H1 (cell line): Measurements from ENCODE around the gene NOC4L. TPM values are rescaled to one million over a fixed set of nuclear protein-coding genes. Genes with fewer than 3 reads are reported as not detected.

Experiments used
- CTCF ChIA-PET: fragments of 300-600 bp; sonication (Branson Sonifier 250); formaldehyde crosslinking; loops from one replicate; lab custom pipeline; 2021; ENCODE audit not compliant: partially characterized antibody; lab: Charles Lee
- POLR2A ChIA-PET: fragments of 300-600 bp; sonication (Branson Sonifier 250); formaldehyde crosslinking; loops from one replicate; lab custom pipeline; 2021; ENCODE audit warnings: inconsistent platforms; ENCODE audit not compliant: partially characterized antibody; lab: Charles Lee
- DNase-seq, 2 experiments: peaks; one replicate each; pipeline versions ENCODE4 v3.0.0 to v3.0.0-alpha.2; 2010 to 2022; ENCODE audit warnings: low spot score in 2 of 2, low read depth in 1 of 2, mixed read lengths in 1 of 2
- FAIRE-seq: peaks from 2 replicates; lab custom pipeline; 2011; peaks lifted over from hg19 to GRCh38; lab: Jason Lieb, UNC
- H2AFZ ChIP-seq: 2 replicates; pipeline ENCODE4 v1.8.1; 2012; ENCODE audit warnings: low read length, inconsistent platforms
- H2AK5ac ChIP-seq: 2 replicates; pipeline ENCODE4 v1.6.1; 2013; ENCODE audit warnings: low read depth, low read length
- H2BK120ac ChIP-seq: replicated peaks from 2 replicates; pipeline ENCODE3; 2013; ENCODE audit warnings: low read depth, low read length, inconsistent platforms
- H2BK12ac ChIP-seq: 2 replicates; pipeline ENCODE4 v1.6.1; 2013; ENCODE audit warnings: low read depth, low read length
- H2BK15ac ChIP-seq: 2 replicates; pipeline ENCODE4 v1.6.1; 2013; ENCODE audit warnings: low read length
- H2BK20ac ChIP-seq: 2 replicates; pipeline ENCODE4 v1.6.1; 2013; ENCODE audit warnings: low read length
- H2BK5ac ChIP-seq: 2 replicates; pipeline ENCODE4 v1.6.1; 2013; ENCODE audit warnings: low read depth, low read length
- H3K14ac ChIP-seq: 2 replicates; pipeline ENCODE4 v1.6.1; 2013; ENCODE audit warnings: inconsistent platforms; ENCODE audit not compliant: insufficient read length
- H3K18ac ChIP-seq: 2 replicates; pipeline ENCODE4 v1.6.1; 2013; ENCODE audit warnings: low read length; ENCODE audit errors: extremely low read depth
- H3K23ac ChIP-seq: 2 replicates; pipeline ENCODE4 v1.6.1; 2013; ENCODE audit warnings: inconsistent platforms; ENCODE audit not compliant: insufficient read length
- H3K23me2 ChIP-seq: 2 replicates; pipeline ENCODE4 v1.6.1; 2013; ENCODE audit warnings: low read depth, low read length
- H3K27ac ChIP-seq: 2 replicates; pipeline ENCODE4 v1.6.1; 2011; ENCODE audit warnings: low read depth, low read length, inconsistent platforms
- H3K27me3 ChIP-seq, 4 experiments: replicated peaks in 1 of 4; 1 replicate in 1 of 4; 2 replicates in 3 of 4; pipeline versions ENCODE4 v1.6.1 to v1.8.1; 2011 to 2013; ENCODE audit warnings: low read length in 3 of 4, mild to moderate bottlenecking in 3 of 4, inconsistent platforms in 2 of 4, mixed read lengths in 2 of 4, moderate library complexity in 1 of 4; ENCODE audit not compliant: control insufficient read depth in 3 of 4, insufficient read depth in 3 of 4; ENCODE audit errors: extremely low read depth in 1 of 4
- H3K36me3 ChIP-seq, 4 experiments: 2 replicates each; pipeline versions ENCODE4 v1.6.1 to v1.8.1; 2011 to 2013; ENCODE audit warnings: mild to moderate bottlenecking in 4 of 4, low read length in 3 of 4, moderate library complexity in 2 of 4, control low read depth in 1 of 4, inconsistent platforms in 1 of 4; ENCODE audit not compliant: insufficient read depth in 4 of 4, control insufficient read depth in 2 of 4
- H3K4ac ChIP-seq: replicated peaks from 2 replicates; pipeline ENCODE3; 2013; ENCODE audit warnings: low read length, low read depth, mixed read lengths, inconsistent platforms; ENCODE audit not compliant: insufficient read length
- H3K4me1 ChIP-seq, 4 experiments: replicated peaks in 1 of 4; 1 replicate in 1 of 4; 2 replicates in 3 of 4; pipeline versions ENCODE4 v1.6.1 to v1.8.1; 2011 to 2013; ENCODE audit warnings: low read length in 3 of 4, inconsistent platforms in 2 of 4, mixed read lengths in 1 of 4; ENCODE audit not compliant: insufficient read depth in 4 of 4, control insufficient read depth in 3 of 4
- H3K4me2 ChIP-seq, 2 experiments: 2 replicates each; pipeline versions ENCODE4 v1.6.1 to v1.8.1; 2011 to 2013; ENCODE audit warnings: low read depth in 2 of 2, low read length in 2 of 2, control low read depth in 1 of 2, inconsistent platforms in 1 of 2, mild to moderate bottlenecking in 1 of 2; ENCODE audit not compliant: insufficient read depth in 1 of 2
- H3K4me3 ChIP-seq, 4 experiments: fragments of 200-600, 300-600 bp in 1 of 4; sonication (generic), shearing (Covaris generic), sonication (Bioruptor Twin) in 1 of 4; 2 replicates each; pipeline versions ENCODE4 v1.5.1 to v1.8.1; 2011 to 2016; ENCODE audit warnings: low read length in 4 of 4, low read depth in 3 of 4, control low read depth in 2 of 4, inconsistent platforms in 2 of 4, mild to moderate bottlenecking in 2 of 4, mixed read lengths in 1 of 4, moderate library complexity in 1 of 4; ENCODE audit not compliant: insufficient read depth in 2 of 4; ENCODE audit errors: extremely low read depth in 1 of 4
- H3K56ac ChIP-seq: replicated peaks from 2 replicates; pipeline ENCODE3; 2013; ENCODE audit warnings: low read depth, mild to moderate bottlenecking, mixed read lengths, low read length, inconsistent platforms; ENCODE audit not compliant: insufficient read length
- H3K79me1 ChIP-seq: 2 replicates; pipeline ENCODE4 v1.6.1; 2013; ENCODE audit warnings: low read depth, low read length, control low read depth
- H3K79me2 ChIP-seq, 2 experiments: 2 replicates each; pipeline versions ENCODE4 v1.6.1 to v1.8.1; 2012 to 2013; ENCODE audit warnings: low read length in 2 of 2, mild to moderate bottlenecking in 2 of 2, inconsistent platforms in 1 of 2; ENCODE audit not compliant: insufficient read depth in 2 of 2, control insufficient read depth in 1 of 2
- H3K9ac ChIP-seq, 4 experiments: replicated peaks in 1 of 4; 1 replicate in 1 of 4; 2 replicates in 3 of 4; pipeline versions ENCODE4 v1.6.1 to v1.8.1; 2011 to 2013; ENCODE audit warnings: low read depth in 3 of 4, low read length in 3 of 4, control low read depth in 2 of 4, mild to moderate bottlenecking in 2 of 4, moderate library complexity in 2 of 4, inconsistent platforms in 1 of 4; ENCODE audit errors: extremely low read depth in 1 of 4
- H3K9me3 ChIP-seq, 2 experiments: 2 replicates each; pipeline versions ENCODE4 v1.6.1 to v1.8.1; 2012 to 2013; ENCODE audit warnings: mild to moderate bottlenecking in 2 of 2, moderate library complexity in 2 of 2, control low read depth in 1 of 2, inconsistent platforms in 1 of 2, low read depth in 1 of 2, low read length in 1 of 2, mixed read lengths in 1 of 2; ENCODE audit not compliant: insufficient read depth in 2 of 2
- H4K20me1 ChIP-seq, 2 experiments: replicated peaks in 1 of 2; 2 replicates each; pipeline versions ENCODE3 to v1.8.1; 2011 to 2013; ENCODE audit warnings: inconsistent platforms in 2 of 2, low read length in 2 of 2, mild to moderate bottlenecking in 1 of 2; ENCODE audit not compliant: insufficient read depth in 2 of 2, control insufficient read depth in 1 of 2
- H4K5ac ChIP-seq: 2 replicates; pipeline ENCODE4 v1.6.1; 2013; ENCODE audit warnings: low read length, low read depth, mixed read lengths, inconsistent platforms; ENCODE audit not compliant: insufficient read length
- H4K8ac ChIP-seq: 2 replicates; pipeline ENCODE4 v1.8.0; 2013; ENCODE audit warnings: mild to moderate bottlenecking, moderate library complexity, low read length, inconsistent platforms; ENCODE audit not compliant: insufficient read depth; ENCODE audit errors: extremely low read depth
- H4K91ac ChIP-seq: replicated peaks from 2 replicates; pipeline ENCODE3; 2013; ENCODE audit warnings: low read length, mixed read lengths, inconsistent platforms; ENCODE audit not compliant: insufficient read length
- BCL11A ChIP-seq, 2 experiments: IDR thresholded peaks; one replicate each; pipeline ENCODE4 v1.6.1; 2011; ENCODE audit warnings: low read depth in 2 of 2, low read length in 2 of 2, mild to moderate bottlenecking in 2 of 2
- SP4 ChIP-seq: IDR thresholded peaks from 2 replicates; pipeline ENCODE4 v1.6.1; 2012; ENCODE audit warnings: low read length, inconsistent platforms
- WGBS, 2 experiments: shearing (Covaris generic) in 1 of 2; methylation state at CpG; one replicate each; pipeline versions ENCODE4 v1.1.6 to v1.1.7; 2013 to 2015; ENCODE audit warnings: low lambda C conversion rate in 2 of 2, mixed read lengths in 2 of 2, inconsistent platforms in 1 of 2, low coverage in 1 of 2, missing lambda C conversion rate in 1 of 2; ENCODE audit not compliant: insufficient replicate concordance in 2 of 2, insufficient coverage in 1 of 2, insufficient read length in 1 of 2; ENCODE audit errors: extremely low coverage in 1 of 2, missing lambda C conversion rate in 1 of 2; 5-methylcytosine and 5-hydroxymethylcytosine counted together
- polyA plus RNA-seq, 7 experiments: library from polyadenylated mRNA; depleted of rRNA in 3 of 7; stranded (reverse) in 5 of 7; unstranded in 2 of 7; fragments of >200 nt in 5 of 7; fragments of 200-250 nt in 2 of 7; gene quantifications; 1 replicate in 5 of 7; 2 replicates in 1 of 7; 4 replicates in 1 of 7; pipeline versions ENCODE4 v1.2.1 to v1.2.3, GENCODE V29; 2011 to 2013; ENCODE audit warnings: missing spikeins in 2 of 7, mixed read lengths in 2 of 7
- total RNA-seq: library from RNA; stranded (reverse); fragmentation: NEBNext Ultra II Directional; extraction: Animal tissue kit (Norgen Biotek cat#: 25700); gene quantifications from 2 replicates; pipeline ENCODE4 v1.2.1, GENCODE V29; 2021
- TF ChIP-seq, protein P1 (sequence below), 3 experiments: IDR thresholded peaks; 1 replicate in 2 of 3; 2 replicates in 1 of 3; pipeline versions ENCODE4 v1.5.1 to v1.6.1; 2011; ENCODE audit warnings: low read length in 3 of 3, mild to moderate bottlenecking in 3 of 3, inconsistent platforms in 2 of 3, low read depth in 1 of 3, moderate library complexity in 1 of 3; ENCODE audit not compliant: insufficient read depth in 1 of 3; ENCODE audit errors: control extremely low read depth in 1 of 3

Gene NOC4L
- total and polyA plus RNA-seq, 2 of the 8 experiments (the other 6 are each of a cell fraction or from before 2014, with no cell fraction given): 26.8 to 40.3 TPM

DNA sequence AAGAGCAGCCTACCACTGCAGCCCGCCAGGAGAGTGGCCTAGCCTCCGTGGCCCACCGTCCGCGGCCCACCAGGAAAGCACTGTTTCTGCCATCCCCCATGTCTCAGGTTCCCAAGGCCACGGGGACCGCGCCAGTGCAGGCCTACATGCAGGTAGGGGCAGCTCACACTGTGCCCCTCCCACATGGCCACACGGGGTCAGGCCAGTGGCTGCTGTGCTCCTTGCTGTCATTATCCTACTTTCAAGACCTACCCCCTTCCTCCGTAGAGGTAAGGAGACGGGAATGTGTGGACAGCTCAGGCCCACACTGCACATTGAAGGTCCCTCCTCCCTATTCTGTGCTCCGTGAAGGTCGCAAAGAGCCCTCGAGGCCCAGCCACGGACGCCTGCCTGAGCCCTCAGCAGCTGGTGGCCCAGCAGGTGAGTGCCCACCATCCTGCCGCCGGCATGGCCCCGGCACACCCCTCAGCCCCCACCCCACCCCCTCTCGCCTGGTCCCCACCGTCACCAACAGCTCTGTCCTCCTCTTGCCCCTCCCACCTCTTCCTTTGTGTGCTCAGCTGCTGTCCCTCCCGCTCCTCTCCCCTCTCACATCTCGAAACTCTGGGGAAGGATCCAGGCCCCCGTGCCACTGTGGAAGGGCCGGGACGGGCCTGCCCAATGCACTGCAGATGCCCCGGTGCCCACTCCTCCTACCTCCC, 10.2 kb upstream of the NOC4L start:
- H3K56ac ChIP-seq: no peak overlapping the region
- FAIRE-seq: no peak
- 86% methylated on average over 16 of the region's 27 CpGs; no CpG with 5 or more reads in 1 of the 2 experiments for WGBS, 2 experiments
- peaks cover 0 to 13% of the 10 kb centered on the region in 2 experiments; a peak in 2 of 4 replicates for H3K9me3 ChIP-seq
- H3K36me3 ChIP-seq: peaks cover 0 to 7% (median 2%) of the 10 kb centered on the region in 4 experiments; a peak in 3 of 8 replicates
- peak overlapping the region; percentile 77; the same call in 1 of the 2 replicates for H4K8ac ChIP-seq
- H2BK15ac ChIP-seq: no peak overlapping the region
- H3K4ac ChIP-seq: no peak overlapping the region
- H3K18ac ChIP-seq: no peak overlapping the region
- H4K20me1 ChIP-seq: peaks cover 0 to 2% of the 10 kb centered on the region in 2 experiments
- CTCF ChIA-PET: interaction anchor here (0.7 to 2.7 kb wide), 5 partner anchors 8 to 505 kb away, joined by 3 to 7 read pairs (median 4); no protein-coding TSS in a partner anchor
- no peak overlapping the region for H2BK20ac ChIP-seq
- H2BK5ac ChIP-seq: no peak overlapping the region
- POLR2A ChIA-PET: interaction anchor here (0.8 to 2.7 kb wide), 4 partner anchors 9 to 238 kb away, joined by 3 to 15 read pairs (median 6); partner anchors contain the start of gene DDX51
- H4K91ac ChIP-seq: no peak overlapping the region
- no peak overlapping the region for H2BK120ac ChIP-seq
- no peak overlapping the region for H3K9ac ChIP-seq
- H3K4me2 ChIP-seq: no peak overlapping the region
- H3K27me3 ChIP-seq: peaks cover 0 to 4% (median 1%) of the 10 kb centered on the region in 4 experiments; a peak in 3 of 7 replicates
- no peaks in the 10 kb centered on the region for H3K23me2 ChIP-seq
- H2BK12ac ChIP-seq: no peak overlapping the region
- no peak overlapping the region for H4K5ac ChIP-seq
- H3K27ac ChIP-seq: no peak overlapping the region
- H3K14ac ChIP-seq: no peak overlapping the region
- no peak overlapping the region for H3K4me3 ChIP-seq
- no peaks in the 10 kb centered on the region for H3K4me1 ChIP-seq
- TF ChIP-seq, protein P1, sequence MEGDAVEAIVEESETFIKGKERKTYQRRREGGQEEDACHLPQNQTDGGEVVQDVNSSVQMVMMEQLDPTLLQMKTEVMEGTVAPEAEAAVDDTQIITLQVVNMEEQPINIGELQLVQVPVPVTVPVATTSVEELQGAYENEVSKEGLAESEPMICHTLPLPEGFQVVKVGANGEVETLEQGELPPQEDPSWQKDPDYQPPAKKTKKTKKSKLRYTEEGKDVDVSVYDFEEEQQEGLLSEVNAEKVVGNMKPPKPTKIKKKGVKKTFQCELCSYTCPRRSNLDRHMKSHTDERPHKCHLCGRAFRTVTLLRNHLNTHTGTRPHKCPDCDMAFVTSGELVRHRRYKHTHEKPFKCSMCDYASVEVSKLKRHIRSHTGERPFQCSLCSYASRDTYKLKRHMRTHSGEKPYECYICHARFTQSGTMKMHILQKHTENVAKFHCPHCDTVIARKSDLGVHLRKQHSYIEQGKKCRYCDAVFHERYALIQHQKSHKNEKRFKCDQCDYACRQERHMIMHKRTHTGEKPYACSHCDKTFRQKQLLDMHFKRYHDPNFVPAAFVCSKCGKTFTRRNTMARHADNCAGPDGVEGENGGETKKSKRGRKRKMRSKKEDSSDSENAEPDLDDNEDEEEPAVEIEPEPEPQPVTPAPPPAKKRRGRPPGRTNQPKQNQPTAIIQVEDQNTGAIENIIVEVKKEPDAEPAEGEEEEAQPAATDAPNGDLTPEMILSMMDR (IDR thresholded peaks at IDR 0.05; ENCODE audit: control extremely low read depth in 1 of 3, insufficient read depth in 1 of 3, low read depth in 1 of 3, low read length in 3 of 3): peak in 1 of 3 experiments; percentile 15; a peak in 1 of 4 replicates
- TF ChIP-seq BCL11A (IDR thresholded peaks at IDR 0.05; ENCODE audit: low read depth in 2 of 2, low read length in 2 of 2): no peak
- TF ChIP-seq SP4: no peak
- TF ChIP-seq, all 59 proteins: peak for 1
- no peak for DNase-seq
- Histone ChIP-seq H3K23ac (no peak overlapping the region), H3K79me2 (no peaks in the 10 kb centered on the region), H2AFZ (no peak overlapping the region), H2AK5ac (no peak overlapping the region), H3K79me1 (no peaks in the 10 kb centered on the region)
